Spleen (tissue), 7 donors: ENCODE measurements around the gene GINS2.

Experiments
- CTCF ChIP-seq, 11 experiments: fragments of 200-600 bp in 7 of 11; fragments of 450-650 bp in 4 of 11; sonication (generic) in 4 of 11; IDR thresholded peaks in 8 of 11; conservative IDR thresholded peaks in 3 of 11; 1 replicate in 7 of 11; 2 replicates in 4 of 11; pipeline versions ENCODE4 v1.4.0 to v1.8.0; 2016 to 2021; ENCODE audit warnings: antibody characterized with exemption in 11 of 11, inconsistent platforms in 4 of 11, mild to moderate bottlenecking in 1 of 11
- POLR2A ChIP-seq, 3 donors: fragments of 450-650 bp; IDR thresholded peaks; one replicate each; pipeline ENCODE4 v1.5.1; 2017; ENCODE audit warnings: antibody characterized with exemption in 3 of 3, mild to moderate bottlenecking in 1 of 3
- POLR2AphosphoS5 ChIP-seq, 3 donors: sonication (generic); formaldehyde crosslinking; IDR thresholded peaks; one replicate each; pipeline ENCODE4 v1.5.1; 2017; ENCODE audit warnings: antibody characterized with exemption in 3 of 3
- donor health status: DM: no; HTN: no; CAD: no; lungs with moderate emphysema.
- donor health status: DM: no; HTN: no; CAD: no.
- donor health status: DM: no; HTN: no; CAD: no.

GRCh38 chr16:85664580-85665372 is 24.0 kb downstream of the GINS2 start:
- TF ChIP-seq CTCF (IDR thresholded peaks at IDR 0.05 in 8 of 11, conservative IDR thresholded peaks at IDR 0.05 in 3 of 11) (no peak), POLR2AphosphoS5 (IDR thresholded peaks at IDR 0.05) (no peak), POLR2A (IDR thresholded peaks at IDR 0.05) (no peak)
